Neuron (in vitro differentiated cells): Measurements from ENCODE around the gene HDAC5.
A peak's percentile ranks its signal among the peaks of the same experiment; 100 is the strongest.
"Not testable (repeated sequence)": the region's sequence is repeated elsewhere in the genome, so short reads cannot be mapped to it uniquely, and the experiment has no call there.

ENCODE experiments used
- H2AFZ ChIP-seq: one replicate; pipeline ENCODE4 v1.6.1; 2013; ENCODE audit warnings: low read depth, mild to moderate bottlenecking, inconsistent platforms, low read length, moderate library complexity
- H3K27me3 ChIP-seq: one replicate; pipeline ENCODE4 v1.6.1; 2013; ENCODE audit warnings: low read length; ENCODE audit not compliant: insufficient read depth
- H3K36me3 ChIP-seq: one replicate; pipeline ENCODE4 v1.6.1; 2013; ENCODE audit warnings: low read length; ENCODE audit not compliant: insufficient read depth
- H3K4me1 ChIP-seq: one replicate; pipeline ENCODE4 v1.6.1; 2013; ENCODE audit warnings: low read length; ENCODE audit not compliant: insufficient read depth
- H3K4me3 ChIP-seq: 2 replicates; pipeline ENCODE4 v1.5.1; 2013; ENCODE audit warnings: mild to moderate bottlenecking, low read length, moderate library complexity
- H3K9me3 ChIP-seq: one replicate; pipeline ENCODE4 v1.6.1; 2013; ENCODE audit warnings: low read length

The HDAC5 gene

DNA sequence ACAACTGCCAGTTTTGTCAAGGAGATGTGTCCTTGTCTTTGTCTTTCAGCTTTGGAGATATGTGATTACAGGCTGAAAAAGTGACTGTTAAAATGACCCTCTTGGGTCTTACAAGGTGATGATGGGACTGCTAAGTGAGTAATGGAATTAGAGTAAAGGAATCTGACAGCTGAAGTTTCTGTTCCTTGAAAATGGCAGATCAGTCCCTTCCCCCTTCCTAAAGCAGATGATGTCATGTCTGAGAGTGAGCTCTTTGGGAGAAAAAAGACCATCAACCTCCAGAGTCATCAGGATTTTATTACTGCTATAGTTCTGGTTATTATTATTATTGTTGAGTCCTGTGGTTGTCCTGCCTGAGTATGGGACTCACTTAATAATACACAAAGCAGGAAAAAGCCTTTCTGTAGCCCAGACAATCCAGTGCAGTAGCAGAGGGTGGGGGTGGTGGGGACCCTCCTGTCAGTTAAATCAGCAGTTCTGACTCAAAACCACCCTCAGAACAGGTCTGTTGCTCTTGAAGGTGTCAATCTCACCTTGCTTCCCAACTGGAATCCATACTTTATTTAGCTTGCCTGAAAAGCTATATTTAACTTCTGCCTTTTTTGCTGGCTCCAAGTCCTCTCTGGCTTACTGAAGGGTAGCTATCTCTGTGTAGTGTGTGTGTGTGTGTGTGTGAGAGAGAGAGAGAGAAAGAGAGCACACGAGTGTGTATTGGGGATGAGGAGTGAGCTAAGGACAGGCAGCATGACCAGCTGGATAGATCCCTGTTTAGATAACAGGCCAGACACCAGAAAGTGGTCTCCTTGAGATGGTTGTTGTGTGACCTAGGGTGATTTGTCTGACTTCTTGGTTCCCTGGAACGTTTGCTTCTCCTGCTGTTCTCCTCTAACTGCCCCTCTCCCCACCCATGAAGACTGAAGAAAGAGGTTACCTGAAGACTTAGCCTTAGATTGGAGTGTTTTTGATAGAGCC, 23.2 kb upstream of the HDAC5 start:
- Histone ChIP-seq H3K36me3 (peaks cover 33% of the 10 kb centered on the region), H3K4me3 (no peak overlapping the region), H3K27me3 (no peaks in the 10 kb centered on the region), H3K4me1 (peaks cover 4% of the 10 kb centered on the region), H2AFZ (no peak overlapping the region), H3K9me3 (no peaks in the 10 kb centered on the region)

DNA sequence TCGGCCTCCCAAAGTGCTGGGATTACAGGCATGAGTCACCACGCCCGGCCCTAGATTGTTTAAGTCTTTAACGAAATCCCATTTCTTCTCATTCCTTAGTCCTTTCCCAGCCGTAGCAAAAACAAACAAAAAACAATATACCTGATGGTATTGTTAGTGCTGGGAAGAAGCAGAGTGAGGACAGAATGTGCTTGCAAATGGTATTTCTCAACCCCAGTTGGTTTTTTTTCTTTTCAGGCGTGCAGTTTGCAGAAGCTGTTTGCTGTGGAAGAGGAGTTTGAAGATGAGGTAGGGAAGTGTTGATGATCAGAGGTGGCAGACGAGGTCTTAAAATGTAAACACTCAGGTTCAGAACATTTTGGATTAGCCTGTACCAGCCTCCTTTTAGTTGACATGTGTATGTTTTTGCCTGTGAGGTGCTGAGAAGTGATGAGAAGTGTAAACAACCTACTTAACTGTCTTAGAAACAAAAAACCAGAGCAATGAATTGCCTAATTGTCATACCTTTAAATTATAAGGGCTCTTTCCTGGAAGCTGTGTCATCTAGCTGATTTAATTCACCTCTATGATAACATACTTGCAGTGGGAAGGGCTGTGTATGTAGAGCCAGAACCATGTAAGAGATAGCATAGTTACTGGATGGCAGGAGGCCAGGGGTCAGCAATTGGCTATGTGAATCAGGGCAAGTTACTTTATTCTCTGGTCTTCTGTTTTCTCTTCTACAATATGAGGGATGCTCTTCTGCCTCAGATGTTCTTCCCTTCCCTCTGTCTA, 21.7 kb upstream of the HDAC5 start:
- Histone ChIP-seq H3K36me3 (peaks cover 33% of the 10 kb centered on the region), H3K4me1 (peaks cover 4% of the 10 kb centered on the region), H2AFZ (no peak overlapping the region), H3K27me3 (no peaks in the 10 kb centered on the region), H3K4me3 (no peak overlapping the region), H3K9me3 (no peaks in the 10 kb centered on the region)

DNA sequence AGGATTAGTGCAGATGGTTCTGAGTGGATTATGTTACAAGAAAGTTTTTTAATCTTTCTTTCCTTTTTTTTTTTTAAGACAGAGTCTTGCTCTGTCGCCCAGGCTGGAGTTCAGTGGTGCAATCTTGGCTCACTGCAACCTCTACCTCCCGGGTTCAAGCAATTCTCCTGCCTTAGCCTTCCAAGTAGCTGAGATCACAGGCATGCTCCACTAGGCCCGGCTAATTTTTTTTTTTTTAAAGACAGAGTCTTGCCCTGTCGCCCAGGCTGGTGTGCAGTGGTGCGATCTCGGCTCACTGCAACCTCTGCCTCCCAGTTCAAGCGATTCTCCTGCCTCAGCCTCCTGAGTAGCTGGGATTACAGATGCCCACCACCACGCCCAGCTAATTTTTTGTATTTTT, 20.5 kb upstream of the HDAC5 start:
- H2AFZ ChIP-seq, H3K4me1 ChIP-seq, H3K9me3 ChIP-seq, H3K4me3 ChIP-seq, H3K27me3 ChIP-seq: not testable (repeated sequence)
- H3K36me3 ChIP-seq = peaks cover 28% of the 10 kb centered on the region

DNA sequence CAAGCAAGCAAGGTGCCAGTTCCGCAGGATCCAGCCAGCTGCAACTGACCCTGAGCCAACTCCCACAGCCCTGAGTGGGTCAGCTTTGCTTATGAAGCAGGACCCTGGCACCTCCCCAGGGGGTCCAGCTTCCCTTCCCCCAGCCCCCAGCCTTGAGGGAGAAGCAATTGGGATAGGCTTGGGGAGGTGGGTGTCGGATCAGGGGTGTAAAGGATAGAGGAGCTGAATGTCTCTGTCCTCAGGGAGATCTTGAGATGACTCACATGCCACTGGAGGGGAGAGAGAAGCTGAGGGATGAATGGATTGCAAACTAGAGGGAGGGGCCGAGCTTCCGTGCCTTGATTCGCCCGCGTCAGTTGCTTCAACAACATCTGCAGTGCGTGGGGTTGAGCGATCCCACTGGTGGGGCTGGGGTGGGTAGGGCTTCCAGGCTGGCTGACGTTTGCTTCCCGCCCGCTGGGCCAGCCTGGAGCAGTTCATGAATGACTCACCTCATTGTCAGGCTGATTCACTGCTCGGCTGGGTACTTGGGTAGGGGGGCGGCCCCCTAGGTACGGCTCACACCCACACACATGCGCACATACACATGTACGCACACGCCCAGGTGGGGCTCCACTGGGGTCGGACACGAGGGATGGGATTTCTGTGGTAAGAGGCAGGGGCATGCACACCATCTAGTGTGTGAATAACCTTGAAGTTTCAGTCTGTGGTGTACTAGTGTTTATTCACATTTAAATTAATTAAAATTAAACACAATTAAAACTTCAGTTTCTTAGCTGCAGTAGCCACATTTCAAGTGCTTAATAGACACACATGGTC, 14.7 kb upstream of the HDAC5 start:
- H3K9me3 ChIP-seq = no peaks in the 10 kb centered on the region
- peak overlapping the region; percentile 17 for H3K4me3 ChIP-seq
- H2AFZ ChIP-seq = no peak overlapping the region
- no peaks in the 10 kb centered on the region for H3K27me3 ChIP-seq
- H3K4me1 ChIP-seq = peaks cover 16% of the 10 kb centered on the region
- no peaks in the 10 kb centered on the region for H3K36me3 ChIP-seq

DNA sequence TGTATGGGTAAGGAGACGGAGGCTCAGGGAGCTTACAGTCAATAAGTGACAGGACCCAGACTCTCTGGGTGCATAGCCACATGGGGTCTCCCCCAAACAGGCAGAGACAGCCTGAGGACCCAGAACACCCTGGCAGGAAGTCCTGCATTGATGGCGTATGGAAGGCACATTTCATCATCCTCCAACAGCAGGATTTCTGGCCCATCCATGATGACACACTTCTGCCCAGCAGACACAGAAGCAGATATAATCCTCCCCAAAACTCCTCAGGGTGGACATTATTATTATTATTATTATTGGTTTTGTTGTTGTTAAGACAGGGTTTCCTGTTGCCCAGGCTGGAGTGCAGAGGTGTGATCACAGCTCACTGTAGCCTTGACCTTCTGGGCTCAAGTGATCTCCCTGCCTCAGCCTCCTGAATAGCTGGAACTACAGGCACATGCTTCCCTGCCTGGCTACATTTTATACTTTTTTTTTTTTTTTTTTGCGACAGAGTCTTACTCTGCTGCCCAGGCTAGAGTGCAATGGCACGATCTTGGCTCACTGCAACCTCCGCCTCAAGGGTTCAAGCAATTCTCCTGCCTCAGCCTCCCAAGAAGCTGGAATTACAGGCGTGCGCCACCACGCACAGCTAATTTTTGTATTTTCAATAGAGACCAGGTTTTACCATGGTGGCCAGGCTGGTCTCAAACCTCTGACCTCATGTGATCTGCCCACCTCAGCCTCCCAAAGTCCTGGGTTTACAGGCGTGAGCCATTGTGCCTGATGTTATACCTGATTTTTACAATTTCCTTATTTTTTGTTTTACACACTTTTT, 11.5 kb upstream of the HDAC5 start:
- H2AFZ ChIP-seq = no peak overlapping the region
- H3K4me1 ChIP-seq = peaks cover 14% of the 10 kb centered on the region
- H3K27me3 ChIP-seq = no peaks in the 10 kb centered on the region
- H3K36me3 ChIP-seq = no peaks in the 10 kb centered on the region
- no peaks in the 10 kb centered on the region for H3K9me3 ChIP-seq
- no peak overlapping the region for H3K4me3 ChIP-seq

DNA sequence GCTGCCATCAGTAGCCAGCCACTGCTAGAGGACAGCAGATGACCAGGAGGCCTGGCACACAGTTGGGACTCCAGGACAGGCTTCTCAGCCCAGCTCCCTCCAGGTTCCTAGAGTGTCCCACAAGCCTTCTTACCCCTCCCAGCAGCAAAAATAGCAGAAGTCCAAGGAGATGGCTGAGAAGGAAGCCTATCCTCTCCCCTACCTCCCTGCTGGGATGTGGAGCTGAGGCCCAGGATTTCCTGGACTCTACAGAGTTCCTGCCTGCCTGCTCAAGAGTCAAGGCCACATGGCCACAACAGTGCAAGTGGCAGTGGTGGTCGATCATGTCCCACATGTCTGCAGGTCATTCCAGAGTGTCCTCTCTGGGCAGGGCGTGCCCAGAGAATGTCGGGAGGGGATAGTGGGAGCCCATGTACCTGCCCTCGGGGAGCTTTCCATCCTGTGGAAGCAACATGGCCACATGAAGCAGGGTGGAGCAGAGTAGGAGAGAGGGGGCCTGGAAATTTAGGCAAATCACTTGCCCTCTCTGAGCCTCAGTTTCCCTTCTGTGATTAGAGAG, 10.6 kb upstream of the HDAC5 start:
- no peaks in the 10 kb centered on the region for H3K9me3 ChIP-seq
- H2AFZ ChIP-seq = no peak overlapping the region
- no peaks in the 10 kb centered on the region for H3K27me3 ChIP-seq
- no peaks in the 10 kb centered on the region for H3K36me3 ChIP-seq
- H3K4me3 ChIP-seq = no peak overlapping the region
- H3K4me1 ChIP-seq = peaks cover 14% of the 10 kb centered on the region

DNA sequence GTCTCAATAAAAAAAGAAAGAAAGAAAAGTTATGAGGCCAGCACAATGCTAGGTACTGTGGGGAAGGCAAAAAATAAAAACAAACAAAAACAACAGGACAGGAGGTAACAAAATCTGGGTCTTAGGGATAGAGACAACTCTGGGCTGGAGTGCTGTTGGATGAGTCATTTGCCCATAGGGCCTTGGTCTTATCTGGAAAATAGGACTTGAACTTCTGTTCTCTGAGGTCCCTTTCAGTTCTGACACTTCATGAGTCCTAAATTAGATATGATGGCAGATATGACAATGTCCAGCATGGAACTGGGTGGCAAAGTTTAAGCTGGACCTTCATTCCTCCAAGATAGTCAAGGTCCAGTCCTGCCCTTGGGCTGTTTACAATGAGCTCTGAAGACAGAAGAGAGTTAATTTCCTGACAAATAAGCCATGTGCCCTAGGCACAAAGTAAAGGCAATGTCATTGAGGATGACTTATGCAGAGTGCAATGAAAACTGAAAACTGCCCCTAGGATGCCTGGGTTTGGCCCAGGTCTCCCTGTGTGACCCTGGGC, 8.9 kb upstream of the HDAC5 start:
- Histone ChIP-seq H3K4me1 (peaks cover 2% of the 10 kb centered on the region), H3K27me3 (no peaks in the 10 kb centered on the region), H3K4me3 (no peak overlapping the region), H3K36me3 (no peaks in the 10 kb centered on the region), H2AFZ (no peak overlapping the region), H3K9me3 (no peaks in the 10 kb centered on the region)

DNA sequence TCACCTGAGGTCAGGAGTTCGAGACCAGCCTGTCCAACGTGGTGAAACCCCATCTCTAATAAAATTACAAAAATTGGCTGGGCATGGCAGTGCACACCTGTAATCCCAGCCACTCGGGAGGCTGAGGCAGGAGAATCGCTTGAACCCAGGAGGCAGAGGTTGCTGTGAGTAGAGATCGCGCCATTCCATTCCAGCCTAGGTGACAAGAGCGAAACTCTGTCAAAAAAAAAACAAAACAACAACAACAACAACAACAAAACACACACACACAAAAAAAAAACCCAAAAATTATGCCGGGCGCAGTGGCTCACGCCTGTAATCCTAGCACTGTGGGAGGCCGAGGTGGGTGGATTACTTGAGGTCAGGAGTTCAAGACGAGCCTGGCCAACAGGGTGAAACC, 7.9 kb upstream of the HDAC5 start:
- H3K36me3 ChIP-seq, H3K9me3 ChIP-seq, H3K27me3 ChIP-seq, H3K4me1 ChIP-seq, H3K4me3 ChIP-seq, H2AFZ ChIP-seq: not testable (repeated sequence)

DNA sequence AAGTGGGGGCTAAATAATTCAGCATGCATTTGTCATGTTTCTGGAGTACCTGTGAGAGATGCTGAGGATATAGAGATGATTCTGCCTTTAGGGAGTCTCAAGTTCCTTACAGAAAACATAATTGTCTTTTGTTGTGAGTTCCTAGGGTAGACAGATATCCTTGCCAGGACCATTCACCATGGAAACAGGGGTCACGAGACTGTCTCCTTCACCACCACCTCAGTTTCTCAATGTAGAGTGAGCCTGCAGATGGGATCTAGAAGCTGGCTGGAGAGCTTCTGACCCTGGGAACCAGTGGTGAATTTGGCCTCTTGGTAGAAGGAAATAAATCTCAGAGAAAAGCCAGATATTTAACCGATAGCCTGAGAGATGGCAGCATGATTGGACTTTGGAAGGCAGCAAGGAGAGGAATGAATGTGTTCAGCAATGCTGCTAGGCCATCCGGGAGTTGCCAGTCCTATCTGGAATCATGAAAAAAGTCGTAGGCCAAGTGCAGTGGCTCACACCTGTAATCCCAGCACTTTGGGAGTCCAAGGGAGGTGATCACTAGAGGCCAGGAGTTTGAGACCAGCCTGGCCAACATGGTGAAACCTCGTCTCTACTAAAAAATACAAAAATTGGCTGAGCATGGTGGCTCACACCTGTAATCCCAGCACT, 7.4 kb upstream of the HDAC5 start:
- Histone ChIP-seq H3K27me3 (no peaks in the 10 kb centered on the region), H3K36me3 (no peaks in the 10 kb centered on the region), H3K4me3 (no peak overlapping the region), H3K4me1 (peaks cover 2% of the 10 kb centered on the region), H2AFZ (no peak overlapping the region), H3K9me3 (no peaks in the 10 kb centered on the region)

DNA sequence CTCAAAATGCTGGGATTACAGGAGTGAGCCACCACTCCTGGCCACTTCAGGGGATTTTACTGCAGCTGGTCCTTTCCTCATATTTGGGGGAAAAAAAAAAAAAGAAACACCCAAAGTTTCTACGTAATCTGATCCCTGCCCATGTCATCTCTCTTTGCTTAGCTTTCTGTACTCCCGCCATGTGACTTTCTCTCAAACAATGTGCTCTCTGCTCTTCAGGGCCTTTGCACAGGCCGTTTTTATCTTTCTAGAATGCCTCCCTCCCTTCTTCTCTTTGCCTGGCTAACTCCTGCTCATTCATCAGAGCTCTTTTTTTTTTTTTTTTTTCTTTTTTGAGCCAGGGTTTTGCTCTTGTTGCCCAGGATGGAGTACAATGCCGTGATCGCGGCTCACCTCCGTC, 4.9 kb upstream of the HDAC5 start:
- peaks cover 6% of the 10 kb centered on the region for H3K4me1 ChIP-seq
- H3K4me3 ChIP-seq = no peak overlapping the region
- H3K36me3 ChIP-seq = no peaks in the 10 kb centered on the region
- no peaks in the 10 kb centered on the region for H3K27me3 ChIP-seq
- H3K9me3 ChIP-seq = no peaks in the 10 kb centered on the region
- H2AFZ ChIP-seq = no peak overlapping the region

DNA sequence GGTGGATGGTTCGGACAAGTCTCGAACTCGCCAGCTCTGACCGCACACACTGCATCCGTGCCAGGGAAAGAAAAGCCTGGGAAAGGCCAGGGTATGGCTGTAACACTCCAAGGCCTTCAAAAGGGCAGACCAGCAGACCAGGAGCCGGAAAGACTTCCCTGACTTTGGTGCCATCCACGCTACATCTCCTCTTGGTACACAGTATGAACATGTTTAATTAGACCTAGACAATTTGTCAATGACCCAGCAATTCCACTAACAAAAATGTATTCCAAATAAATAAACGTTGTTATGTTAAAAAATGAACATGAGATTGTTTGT, 637 bp upstream of the HDAC5 start:
- no peaks in the 10 kb centered on the region for H3K36me3 ChIP-seq
- H3K4me1 ChIP-seq = peaks cover 28% of the 10 kb centered on the region
- H3K27me3 ChIP-seq = no peaks in the 10 kb centered on the region

More for the DNA sequence above, 637 bp upstream of the HDAC5 start:
- peak overlapping the region; percentile 83 for H3K4me3 ChIP-seq
- H3K9me3 ChIP-seq = no peaks in the 10 kb centered on the region
- peak overlapping the region; percentile 45 for H2AFZ ChIP-seq
